ENCODE data around the gene CEP89. TPM values are rescaled to one million over a fixed set of nuclear protein-coding genes. Genes with fewer than 3 reads are reported as not detected.
"Not testable (repeated sequence)": the region's sequence is repeated elsewhere in the genome, so short reads cannot be mapped to it uniquely, and the experiment has no call there.

The CEP89 gene
- total RNA-seq, 1 experiment from 2014 or later, result 18.6 TPM

DNA sequence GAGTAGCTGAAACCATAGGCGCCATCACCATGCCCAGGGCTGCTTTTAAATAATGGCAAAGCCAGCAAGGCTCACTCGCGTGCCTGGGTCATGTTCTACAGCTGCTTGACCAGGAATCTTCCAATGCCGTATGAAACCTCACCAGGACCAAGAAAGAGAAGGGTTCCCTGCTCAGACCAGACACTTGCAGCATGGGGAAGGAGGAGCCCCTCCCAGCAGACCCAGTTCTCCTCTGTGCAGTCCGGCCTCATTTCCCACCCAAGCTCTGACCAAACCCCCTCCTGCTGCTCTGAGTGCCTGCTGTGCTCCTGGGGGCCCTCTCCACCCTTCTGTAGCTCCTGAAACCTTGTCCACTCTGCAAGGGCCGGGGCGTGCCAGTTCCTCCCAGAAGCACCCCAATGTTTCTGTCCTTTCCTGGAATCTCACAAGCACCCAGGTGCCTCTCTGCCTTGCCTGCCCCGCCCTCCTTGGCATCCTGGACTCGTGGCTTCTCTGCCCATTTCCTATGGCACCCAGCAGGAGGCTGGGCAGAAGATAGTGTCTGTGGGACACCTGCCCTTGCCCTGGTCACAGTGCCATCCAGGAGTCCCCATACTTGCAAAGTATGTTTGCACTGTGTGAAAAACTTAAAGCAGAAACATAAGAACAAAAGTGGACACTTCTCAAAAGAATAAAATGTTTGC lies 95.4 kb downstream of the CEP89 start:
- DNase-seq, result no peak
- Histone ChIP-seq H3K4me3 (ENCODE audit: insufficient read depth, low read depth, low read length) (no peak overlapping the region), H3K36me3 (replicated peaks; ENCODE audit: control insufficient read depth, insufficient read depth, low read length) (no peaks in the 10 kb centered on the region), H3K27me3 (ENCODE audit: control insufficient read depth, insufficient read depth, low read length) (no peaks in the 10 kb centered on the region)

DNA sequence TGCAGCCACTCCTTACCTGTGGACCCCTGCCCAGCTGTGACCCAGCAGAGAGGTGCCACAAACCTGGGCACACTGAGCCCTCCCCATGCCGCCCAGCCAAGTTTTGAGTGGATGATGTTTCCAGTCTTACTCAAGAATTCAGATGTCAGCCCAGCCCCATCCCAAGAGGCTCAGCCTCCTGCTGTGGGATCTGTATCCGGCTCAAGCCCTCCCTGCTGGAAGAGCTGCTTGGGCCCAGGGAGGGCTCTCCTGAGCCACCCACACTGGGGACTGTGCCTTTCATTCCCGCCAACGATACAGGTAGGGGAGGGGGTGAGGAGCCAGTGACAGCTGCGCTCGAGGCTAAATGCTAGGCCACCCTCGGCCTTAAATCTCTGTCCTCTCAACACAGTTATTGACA lies 96.3 kb downstream of the CEP89 start:
- no peaks in the 10 kb centered on the region for H3K36me3 ChIP-seq (replicated peaks; ENCODE audit: control insufficient read depth, insufficient read depth, low read length)
- no peaks in the 10 kb centered on the region for H3K27me3 ChIP-seq (ENCODE audit: control insufficient read depth, insufficient read depth, low read length)
- DNase-seq, result peak; percentile 78
- H3K4me3 ChIP-seq (ENCODE audit: insufficient read depth, low read depth, low read length), result no peak overlapping the region

- no peaks in the 10 kb centered on the region for H3K27me3 ChIP-seq (ENCODE audit: control insufficient read depth, insufficient read depth, low read length)
- H3K4me3 ChIP-seq (ENCODE audit: insufficient read depth, low read depth, low read length), result no peak overlapping the region
- H3K36me3 ChIP-seq (replicated peaks; ENCODE audit: control insufficient read depth, insufficient read depth, low read length), result no peaks in the 10 kb centered on the region
- peak; percentile 30 for DNase-seq
Measured at GRCh38 chr19:32874605-32875004, 97.2 kb downstream of the CEP89 start.

GRCh38 chr19:32873247-32873959 lies 98.4 kb downstream of the CEP89 start:
- H3K36me3 ChIP-seq (replicated peaks; ENCODE audit: control insufficient read depth, insufficient read depth, low read length), result no peaks in the 10 kb centered on the region
- no peaks in the 10 kb centered on the region for H3K27me3 ChIP-seq (ENCODE audit: control insufficient read depth, insufficient read depth, low read length)
- no peak overlapping the region for H3K4me3 ChIP-seq (ENCODE audit: insufficient read depth, low read depth, low read length)
- DNase-seq, result no peak

- no peak for DNase-seq
- Histone ChIP-seq H3K27me3 (ENCODE audit: control insufficient read depth, insufficient read depth, low read length) (no peaks in the 10 kb centered on the region), H3K4me3 (ENCODE audit: insufficient read depth, low read depth, low read length) (no peak overlapping the region), H3K36me3 (replicated peaks; ENCODE audit: control insufficient read depth, insufficient read depth, low read length) (no peaks in the 10 kb centered on the region)
Measured at GRCh38 chr19:32872391-32872790, 99.4 kb downstream of the CEP89 start.

DNA sequence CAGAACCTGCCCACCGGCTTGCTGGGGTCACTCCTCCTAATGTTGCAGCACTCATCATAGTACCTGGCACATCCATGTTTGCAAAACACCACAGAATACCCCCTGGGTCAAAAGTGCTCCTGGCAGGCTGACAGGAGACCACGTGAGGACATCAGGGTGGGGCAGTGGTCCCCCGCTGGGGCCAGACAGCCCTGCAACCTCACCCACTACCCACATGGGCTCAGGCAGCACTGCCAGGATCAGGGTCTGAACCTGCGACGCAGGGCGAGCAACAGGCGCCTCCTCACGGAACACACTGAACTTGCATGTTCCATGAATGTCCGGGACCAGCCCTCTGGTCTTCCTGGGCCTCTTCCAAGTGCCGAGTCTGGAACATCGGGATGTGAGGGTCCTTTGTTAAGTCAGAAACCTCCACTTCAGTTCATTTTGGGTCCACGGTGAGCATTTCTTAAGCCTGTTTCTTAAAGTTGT lies 100.7 kb downstream of the CEP89 start:
- DNase-seq, result peak; percentile 44
- H3K36me3 ChIP-seq (replicated peaks; ENCODE audit: control insufficient read depth, insufficient read depth, low read length), result no peaks in the 10 kb centered on the region
- H3K4me3 ChIP-seq (ENCODE audit: insufficient read depth, low read depth, low read length), result no peak overlapping the region
- H3K27me3 ChIP-seq (ENCODE audit: control insufficient read depth, insufficient read depth, low read length), result no peaks in the 10 kb centered on the region

- peak; percentile 81 for DNase-seq
- Histone ChIP-seq H3K4me3 (ENCODE audit: insufficient read depth, low read depth, low read length) (no peak overlapping the region), H3K27me3 (ENCODE audit: control insufficient read depth, insufficient read depth, low read length) (no peaks in the 10 kb centered on the region), H3K36me3 (replicated peaks; ENCODE audit: control insufficient read depth, insufficient read depth, low read length) (no peaks in the 10 kb centered on the region)
Measured at GRCh38 chr19:32869966-32870573, 101.7 kb downstream of the CEP89 start.

GRCh38 chr19:32869369-32869965 lies 102.3 kb downstream of the CEP89 start, which contains the start of gene SLC7A9:
Gene SLC7A9 (minus strand): TSS chr19:32869767. CDS start chr19:32868534, 1,233 bp downstream.
- H3K27me3 ChIP-seq (ENCODE audit: control insufficient read depth, insufficient read depth, low read length), result no peaks in the 10 kb centered on the region
- H3K36me3 ChIP-seq (replicated peaks; ENCODE audit: control insufficient read depth, insufficient read depth, low read length), result no peaks in the 10 kb centered on the region
- no peak within 1 kb of the TSS for H3K4me3 ChIP-seq (ENCODE audit: insufficient read depth, low read depth, low read length)
- peak; percentile 28 for DNase-seq

DNA sequence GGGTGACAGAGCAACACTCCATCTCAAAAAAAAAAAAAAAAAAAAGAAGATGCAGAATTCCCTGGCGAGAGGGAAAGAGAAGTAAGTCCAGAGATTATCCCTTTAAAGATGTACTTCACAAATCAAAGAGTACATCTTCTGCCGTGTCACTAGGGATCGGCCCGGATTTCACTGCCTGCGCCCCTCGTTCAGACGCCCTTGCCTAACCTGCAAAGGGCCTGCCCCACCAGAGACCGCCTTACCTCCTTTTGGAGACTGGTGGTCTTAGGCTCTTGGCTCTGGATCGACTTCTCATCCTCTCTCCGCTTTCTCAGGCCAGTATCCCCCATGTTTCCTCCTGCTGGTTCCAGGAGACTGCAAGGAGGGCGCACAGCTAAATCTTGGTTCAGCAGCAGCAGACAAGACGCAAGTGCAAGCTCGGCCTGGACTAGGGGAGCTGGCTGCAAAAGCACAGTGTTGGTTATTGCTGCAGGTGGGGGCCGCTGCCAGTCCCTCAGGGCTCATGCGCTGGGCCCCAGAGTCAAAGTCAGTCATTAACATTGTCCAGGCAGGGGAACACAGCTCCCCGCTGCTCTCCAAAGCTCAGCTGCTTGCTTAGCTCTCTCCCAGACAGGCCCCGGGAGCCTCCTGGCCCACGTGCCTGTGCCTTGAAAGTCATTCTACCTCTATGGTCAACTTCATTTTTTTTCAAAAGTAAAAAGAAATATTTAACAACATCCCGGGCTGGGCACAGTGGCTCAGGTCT lies 103.4 kb downstream of the CEP89 start:
- Histone ChIP-seq H3K27me3 (ENCODE audit: control insufficient read depth, insufficient read depth, low read length) (no peaks in the 10 kb centered on the region), H3K4me3 (ENCODE audit: insufficient read depth, low read depth, low read length) (no peak overlapping the region), H3K36me3 (replicated peaks; ENCODE audit: control insufficient read depth, insufficient read depth, low read length) (no peaks in the 10 kb centered on the region)
- peak; percentile 49 for DNase-seq

DNA sequence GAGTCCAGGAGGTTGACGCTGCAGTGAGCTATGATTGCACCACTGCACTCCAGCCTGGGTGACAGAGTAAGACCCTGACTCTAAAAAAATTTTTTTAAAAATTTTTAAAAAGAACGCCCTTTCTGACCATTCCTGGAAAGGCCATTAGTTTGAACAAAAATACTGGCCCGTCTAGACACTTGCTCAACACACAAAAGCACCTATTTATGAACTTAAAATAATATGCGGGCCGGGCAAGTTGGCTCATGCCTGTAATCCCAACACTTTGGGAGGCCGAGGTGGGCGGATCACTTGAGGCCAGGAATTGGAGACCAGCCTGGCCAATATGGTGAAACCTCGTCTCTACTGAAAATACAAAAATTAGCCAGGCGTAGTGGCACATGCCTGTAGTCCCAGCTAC lies 104.3 kb downstream of the CEP89 start:
- H3K27me3 ChIP-seq (ENCODE audit: control insufficient read depth, insufficient read depth, low read length); DNase-seq; H3K36me3 ChIP-seq (replicated peaks; ENCODE audit: control insufficient read depth, insufficient read depth, low read length); H3K4me3 ChIP-seq (ENCODE audit: insufficient read depth, low read depth, low read length): not testable (repeated sequence)

GRCh38 chr19:32866564-32867265 lies 105.0 kb downstream of the CEP89 start:
- H3K4me3 ChIP-seq (ENCODE audit: insufficient read depth, low read depth, low read length), result no peak overlapping the region
- DNase-seq, result peak; percentile 46

DNA sequence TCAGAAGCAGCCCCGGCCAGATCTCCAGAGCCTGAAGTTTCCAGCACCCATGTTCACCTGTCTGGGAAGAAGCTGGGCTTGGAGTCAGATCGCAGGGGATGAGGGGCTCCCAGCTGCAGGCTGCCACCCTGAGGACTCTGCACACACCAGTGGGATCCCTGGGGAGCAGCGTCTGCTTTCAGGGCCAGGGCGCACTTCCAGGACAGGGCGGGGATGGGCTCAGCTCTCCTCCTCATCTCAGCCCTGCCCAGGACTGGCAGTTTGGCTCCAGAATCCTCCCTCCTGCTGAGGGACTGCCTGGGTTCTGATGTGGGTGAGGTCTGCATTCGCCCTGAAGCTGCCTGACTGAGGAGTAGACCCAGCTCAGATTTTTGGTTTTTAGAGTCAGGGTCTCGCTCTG lies 105.7 kb downstream of the CEP89 start:
- DNase-seq, result peak; percentile 33
- Histone ChIP-seq H3K4me3 (ENCODE audit: insufficient read depth, low read depth, low read length) (no peak overlapping the region), H3K27me3 (ENCODE audit: control insufficient read depth, insufficient read depth, low read length) (no peaks in the 10 kb centered on the region), H3K36me3 (replicated peaks; ENCODE audit: control insufficient read depth, insufficient read depth, low read length) (no peaks in the 10 kb centered on the region)

More at GRCh38 chr19:32866564-32867265, 105.0 kb downstream of the CEP89 start:
- Histone ChIP-seq H3K27me3 (ENCODE audit: control insufficient read depth, insufficient read depth, low read length) (no peaks in the 10 kb centered on the region), H3K36me3 (replicated peaks; ENCODE audit: control insufficient read depth, insufficient read depth, low read length) (no peaks in the 10 kb centered on the region)

- Histone ChIP-seq H3K36me3 (replicated peaks; ENCODE audit: control insufficient read depth, insufficient read depth, low read length) (no peaks in the 10 kb centered on the region), H3K4me3 (ENCODE audit: insufficient read depth, low read depth, low read length) (no peak overlapping the region), H3K27me3 (ENCODE audit: control insufficient read depth, insufficient read depth, low read length) (no peaks in the 10 kb centered on the region)
- DNase-seq, result no peak
Measured at GRCh38 chr19:32865326-32865725, 106.4 kb downstream of the CEP89 start.
